GM12864 (cell line): ENCODE data around the gene SLC9A2.

Experiments
- DNase-seq: peaks from one replicate; pipeline ENCODE4 v3.0.0-alpha.2; 2011; ENCODE audit warnings: low read depth
- H3K4me3 ChIP-seq: 2 replicates; pipeline ENCODE4 v1.5.1; 2011; ENCODE audit warnings: mild to moderate bottlenecking, low read depth, low read length, control low read depth
- CTCF ChIP-seq: IDR thresholded peaks from 2 replicates; pipeline ENCODE4 v1.5.1; 2011; ENCODE audit warnings: low read depth, mild to moderate bottlenecking, moderate library complexity, low read length, control low read depth, inconsistent platforms; ENCODE audit errors: missing control alignments

SLC9A2 gene

GRCh38 chr2:102737431-102737830 is 118.1 kb downstream of the SLC9A2 start:
- no peak for DNase-seq
- TF ChIP-seq CTCF: no peak
- peak overlapping the region; percentile 82; the same call in 1 of the 2 replicates for H3K4me3 ChIP-seq

GRCh38 chr2:102743259-102743658 is 123.9 kb downstream of the SLC9A2 start:
- no peak overlapping the region for H3K4me3 ChIP-seq
- DNase-seq: no peak
- TF ChIP-seq CTCF: no peak

GRCh38 chr2:102748107-102748506 is 128.8 kb downstream of the SLC9A2 start:
- DNase-seq: no peak
- TF ChIP-seq CTCF: no peak
- no peak overlapping the region for H3K4me3 ChIP-seq

GRCh38 chr2:102749938-102750337 is 130.6 kb downstream of the SLC9A2 start:
- DNase-seq: no peak
- no peak overlapping the region for H3K4me3 ChIP-seq
- no peak for TF ChIP-seq CTCF

- no peak for DNase-seq
- peak; percentile 66 for TF ChIP-seq CTCF
- H3K4me3 ChIP-seq: no peak overlapping the region
Observed at GRCh38 chr2:102753563-102754159, 134.3 kb downstream of the SLC9A2 start.

- TF ChIP-seq CTCF: no peak
- no peak for DNase-seq
- H3K4me3 ChIP-seq: no peak overlapping the region
Observed at GRCh38 chr2:102754456-102755145, 135.2 kb downstream of the SLC9A2 start.

GRCh38 chr2:102755284-102755683 is 135.9 kb downstream of the SLC9A2 start:
- no peak overlapping the region for H3K4me3 ChIP-seq
- no peak for TF ChIP-seq CTCF
- no peak for DNase-seq
